ENCODE results near the gene TVP23C.
"Not testable (repeated sequence)": the region's sequence is repeated elsewhere in the genome, so short reads cannot be mapped to it uniquely, and the experiment has no call there.

The TVP23C gene

DNA sequence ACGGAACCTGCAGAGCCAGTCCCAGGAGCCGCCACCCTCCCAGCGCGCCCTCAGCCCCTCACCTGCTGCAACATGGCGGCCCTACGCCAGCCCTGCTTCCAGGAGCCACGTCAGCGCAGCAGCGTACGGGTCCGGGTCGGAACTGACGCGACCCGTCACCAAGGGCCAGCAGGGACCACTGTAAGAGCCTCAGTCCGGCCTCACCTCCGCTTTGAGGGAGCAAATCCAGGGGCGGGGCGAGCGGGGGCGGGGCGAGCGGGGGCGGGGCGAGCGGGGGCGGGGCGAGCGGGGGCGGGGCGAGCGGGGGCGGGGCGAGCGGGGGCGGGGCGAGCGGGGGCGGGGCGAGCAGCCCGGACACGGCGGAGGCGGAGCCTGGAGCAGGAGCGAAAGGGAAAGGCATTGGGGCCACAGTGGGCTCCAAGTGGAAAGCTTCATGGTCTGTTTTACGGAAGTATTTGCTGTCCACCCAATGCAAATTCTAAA is at the start of gene TVP23C:
Gene TVP23C, minus strand, starts transcription at position 109 of the 483 bp plus-strand sequence. Its CDS starts 35 bp downstream, at position 74.
- peak; percentile 80 for DNase-seq

DNA sequence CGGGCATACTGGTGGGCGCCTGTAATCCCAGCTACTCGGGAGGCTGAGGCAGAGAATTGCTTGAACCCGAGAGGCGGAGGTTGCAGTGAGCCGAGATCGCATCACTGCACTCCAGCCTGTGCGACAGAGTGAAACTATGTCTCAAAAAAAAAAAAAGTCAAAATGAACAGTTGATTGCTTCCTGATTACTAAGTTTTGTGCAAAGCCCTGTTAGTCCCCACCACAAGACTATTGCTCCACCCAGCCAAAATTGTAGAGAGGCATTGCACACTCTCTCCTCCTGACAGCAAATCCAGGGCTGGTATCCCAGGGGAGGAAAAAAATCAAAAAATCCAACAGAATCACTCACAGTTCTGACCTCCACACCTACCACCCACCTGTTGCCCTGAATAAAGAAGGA is 29.7 kb upstream of the TVP23C start:
- not testable (repeated sequence) for DNase-seq

DNA sequence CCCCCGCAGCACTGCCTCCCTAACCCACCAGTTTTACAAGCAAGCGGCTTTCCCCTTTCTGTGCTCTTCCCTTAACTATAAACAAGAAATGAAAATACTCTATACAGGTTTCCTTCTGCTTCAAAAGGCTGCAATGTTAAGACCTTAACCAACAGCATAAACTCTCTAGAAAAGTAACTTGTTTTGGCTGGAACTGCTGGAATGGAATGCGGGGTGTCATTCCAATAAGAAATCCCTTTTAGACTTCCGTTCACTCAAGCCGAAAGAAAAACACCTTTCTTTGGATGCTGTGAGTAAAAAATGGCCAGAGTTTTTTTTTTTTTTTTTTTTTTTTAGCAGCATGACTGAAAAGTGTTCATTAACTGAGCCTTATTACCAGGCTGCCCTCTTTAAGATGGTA is 28.7 kb upstream of the TVP23C start:
- not testable (repeated sequence) for DNase-seq

DNA sequence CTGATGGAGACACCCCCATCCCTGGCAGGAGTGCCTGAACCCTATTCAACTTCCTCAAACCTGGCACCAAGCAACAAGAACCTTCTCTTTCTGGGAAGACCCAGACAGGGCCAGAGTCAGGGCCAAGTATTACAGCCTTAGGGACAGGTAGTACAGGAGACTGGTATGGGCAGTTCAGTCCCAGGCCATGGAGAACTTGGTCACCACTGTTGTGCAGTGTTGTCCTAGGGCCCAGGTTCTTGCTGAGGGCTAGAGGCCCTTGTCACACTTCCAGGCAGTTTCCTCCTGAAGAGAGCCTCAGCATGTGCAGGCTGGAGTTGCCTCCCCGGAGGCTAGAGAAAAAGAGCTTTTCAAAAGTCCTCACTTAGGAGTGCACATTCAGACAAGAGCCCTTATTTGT is 27.6 kb upstream of the TVP23C start:
- not testable (repeated sequence) for DNase-seq

DNA sequence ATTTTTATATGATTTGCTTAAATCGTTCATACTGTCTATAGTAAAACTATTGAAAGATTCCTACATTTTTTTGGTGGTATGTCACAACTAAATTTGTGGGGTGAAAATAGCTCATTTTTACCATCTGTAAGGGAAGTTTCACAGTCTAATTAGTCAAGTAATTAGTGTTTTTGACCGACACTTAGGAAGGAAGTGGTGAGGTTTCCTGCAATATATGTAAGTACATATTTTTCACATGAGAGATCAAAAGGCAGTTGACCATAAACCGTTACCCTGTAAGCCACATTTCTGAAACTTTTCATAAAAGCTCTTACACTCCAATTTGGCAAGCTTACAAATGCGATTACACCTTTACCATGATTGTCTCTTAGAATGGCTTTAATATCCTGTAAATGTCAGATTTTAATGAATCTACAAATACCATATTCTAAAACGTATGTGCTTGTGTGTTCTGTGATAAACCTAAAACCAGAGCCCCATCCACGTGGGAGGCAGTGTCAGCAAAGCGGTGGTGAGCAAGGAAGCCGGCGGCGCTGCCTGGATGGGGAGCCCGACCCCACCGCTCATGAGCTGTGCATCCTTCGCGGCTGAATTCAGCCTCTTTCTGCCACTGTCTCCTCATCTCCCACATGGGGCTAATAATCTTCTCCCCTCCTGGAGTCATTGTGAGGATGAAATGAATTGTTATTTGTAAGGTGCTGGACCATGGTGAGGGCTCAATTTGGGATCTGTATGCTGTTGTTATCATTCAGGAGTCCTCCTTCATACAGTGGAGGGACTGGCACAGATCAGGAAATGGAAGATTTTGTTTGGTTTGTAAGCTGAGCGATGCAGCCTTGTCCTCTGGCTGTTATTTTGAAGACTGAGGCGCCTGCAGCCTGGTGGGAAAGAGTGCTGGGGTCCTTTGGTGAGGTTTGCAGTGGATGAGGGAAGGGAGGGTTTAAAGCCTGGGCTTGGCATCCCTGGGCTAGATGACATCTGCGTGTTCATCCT is 26.6 kb upstream of the TVP23C start:
- DNase-seq: peak; percentile 1 to 22

DNA sequence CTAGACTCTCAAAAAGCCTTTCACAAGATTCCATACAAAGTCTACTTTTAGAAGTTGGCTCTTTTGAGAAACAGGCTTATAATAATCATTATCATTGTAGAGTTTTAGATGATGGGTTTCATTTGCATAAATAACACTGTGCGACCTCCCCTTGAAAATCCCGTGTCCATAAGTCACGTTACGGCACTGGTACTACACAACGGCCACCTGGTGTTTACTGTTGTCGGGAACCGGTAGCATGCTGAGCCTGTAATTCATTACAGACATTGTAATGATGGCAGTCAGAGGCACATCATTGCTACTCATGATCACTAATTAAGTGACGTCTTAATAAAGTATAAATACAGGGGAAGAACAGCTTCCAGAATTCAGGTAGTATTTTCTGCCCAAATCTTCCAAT is 24.7 kb upstream of the TVP23C start:
- DNase-seq: not testable (repeated sequence)

DNA sequence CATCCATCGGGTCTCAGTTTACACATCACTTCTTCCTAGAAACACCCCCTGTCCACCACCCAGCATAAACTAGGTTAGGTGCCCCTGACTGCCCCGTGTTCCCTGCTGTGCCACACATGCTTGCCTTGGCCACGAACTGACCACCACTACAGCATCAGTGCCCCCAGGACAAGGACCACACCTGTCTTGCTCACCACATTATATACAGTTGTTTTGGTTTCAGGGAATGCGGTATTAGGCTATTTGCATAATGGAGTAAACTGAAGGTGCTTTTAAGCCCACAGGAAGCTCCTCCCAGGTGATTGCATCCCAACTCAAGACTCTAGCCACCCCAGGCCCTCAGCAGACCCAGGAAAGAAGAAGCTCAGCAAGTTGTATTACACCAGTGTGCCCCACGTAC is 20.0 kb upstream of the TVP23C start:
- not testable (repeated sequence) for DNase-seq

DNA sequence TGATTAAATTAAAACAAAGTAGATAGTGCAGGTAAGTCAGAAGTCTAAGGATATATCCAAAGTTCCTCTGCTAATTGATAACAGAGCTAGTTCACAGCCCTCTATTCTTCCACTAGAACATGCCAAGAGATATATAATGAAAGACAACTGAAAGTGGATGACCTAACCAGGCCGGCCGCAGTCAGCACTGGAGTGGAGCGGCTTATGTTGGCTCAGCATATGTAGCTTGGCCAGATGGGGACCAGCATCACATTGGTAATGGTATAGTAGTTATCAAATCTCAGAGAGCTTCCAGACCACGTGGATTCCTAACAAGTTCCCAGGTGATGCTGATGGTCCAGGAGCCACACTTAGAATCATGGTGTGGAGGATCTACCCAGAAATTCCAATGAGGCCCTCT is 18.2 kb upstream of the TVP23C start:
- not testable (repeated sequence) for DNase-seq

DNA sequence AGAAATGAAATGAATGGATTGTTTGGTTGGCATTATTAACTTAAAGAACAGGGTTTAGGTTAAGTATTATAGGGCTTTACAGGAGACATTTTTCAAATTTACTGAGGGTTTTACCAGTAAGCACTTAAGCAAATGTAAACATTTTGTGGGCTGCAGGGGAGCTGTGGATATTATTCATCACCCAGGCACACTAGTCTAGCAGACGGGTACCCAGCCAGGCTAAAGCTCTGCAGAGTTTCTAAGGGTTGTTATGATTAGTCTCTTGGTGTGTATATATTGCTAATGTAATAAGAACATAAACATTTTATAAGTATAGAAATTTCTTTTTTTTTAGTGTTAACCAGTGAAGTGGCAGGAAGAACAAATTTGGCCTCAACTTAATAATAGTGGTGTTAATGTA is 13.6 kb upstream of the TVP23C start:
- DNase-seq: not testable (repeated sequence)

DNA sequence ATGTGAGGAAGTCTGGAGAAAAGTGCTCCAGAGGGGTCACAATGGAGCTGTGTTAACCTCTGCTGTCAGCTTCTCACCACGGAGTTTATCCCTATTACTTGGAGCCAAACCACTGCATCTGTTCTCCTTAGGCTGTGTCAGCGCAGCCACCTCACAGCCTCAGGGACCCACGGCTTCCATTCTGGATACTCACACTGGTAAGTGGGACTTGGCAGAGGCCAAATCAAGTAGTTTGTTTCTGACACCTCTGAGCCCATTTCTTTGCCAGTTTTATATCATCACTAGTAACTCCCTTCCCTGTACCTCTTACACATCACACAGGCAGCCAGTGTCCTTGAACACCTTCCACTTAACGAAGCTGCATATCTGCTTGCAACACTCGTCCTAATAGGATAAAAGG is 11.4 kb upstream of the TVP23C start:
- DNase-seq: not testable (repeated sequence)

DNA sequence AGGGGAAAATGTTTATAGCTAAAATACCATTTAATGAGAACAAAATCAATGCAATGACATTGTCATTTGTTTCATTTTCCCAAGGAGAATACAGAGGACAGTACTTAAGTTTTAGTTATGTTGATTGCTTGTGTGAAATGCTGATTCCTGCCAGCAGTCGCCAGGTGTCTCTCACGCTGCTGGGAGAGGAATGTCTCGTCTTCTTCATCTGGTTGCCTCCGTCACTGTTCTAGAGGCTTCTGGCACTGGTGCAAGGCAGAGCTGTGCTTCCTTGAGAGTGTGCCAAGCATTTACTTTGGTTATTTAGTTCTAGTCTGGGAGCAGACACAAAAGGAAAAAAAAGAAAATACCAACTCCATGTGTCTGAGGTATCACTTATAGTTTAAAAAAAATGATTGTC is 10.6 kb upstream of the TVP23C start:
- not testable (repeated sequence) for DNase-seq

DNA sequence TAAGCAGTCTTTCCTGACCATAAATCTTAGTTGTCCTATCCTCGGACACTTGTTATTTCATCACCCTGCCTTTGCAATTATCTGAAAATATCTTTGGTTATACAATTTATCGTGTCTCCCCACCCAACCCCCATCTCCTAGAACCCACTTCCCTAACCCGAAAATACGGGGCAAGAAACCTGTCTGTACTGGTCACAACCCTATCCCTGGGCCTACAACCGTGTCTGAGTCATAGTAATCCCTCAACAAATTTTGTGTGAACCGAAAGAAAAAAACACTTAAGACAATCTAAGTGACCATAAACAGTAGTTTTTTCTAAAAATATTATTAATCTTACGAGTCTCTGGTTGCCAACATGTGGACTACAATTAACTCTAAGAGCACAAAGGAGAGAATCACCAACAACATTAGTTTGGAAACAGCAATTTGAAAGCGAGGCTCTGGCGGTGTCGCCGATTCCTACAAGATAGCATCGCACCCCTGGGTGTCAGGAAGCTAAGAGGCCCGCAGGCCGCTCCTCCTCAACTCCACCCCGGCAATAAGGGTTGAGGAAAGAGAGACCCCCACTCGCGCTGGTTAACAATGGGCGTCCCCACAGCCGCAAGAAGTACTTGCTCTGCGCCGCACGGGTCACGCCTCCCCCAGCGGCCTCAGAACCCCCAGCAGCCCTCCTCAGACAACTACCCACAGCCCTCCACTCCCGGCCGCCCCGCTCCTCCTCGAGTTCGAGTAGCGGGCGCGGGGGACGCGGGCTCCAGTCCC is 489 bp downstream of the TVP23C start:
- DNase-seq: peak in 1 of 2 donors; percentile 4

DNA sequence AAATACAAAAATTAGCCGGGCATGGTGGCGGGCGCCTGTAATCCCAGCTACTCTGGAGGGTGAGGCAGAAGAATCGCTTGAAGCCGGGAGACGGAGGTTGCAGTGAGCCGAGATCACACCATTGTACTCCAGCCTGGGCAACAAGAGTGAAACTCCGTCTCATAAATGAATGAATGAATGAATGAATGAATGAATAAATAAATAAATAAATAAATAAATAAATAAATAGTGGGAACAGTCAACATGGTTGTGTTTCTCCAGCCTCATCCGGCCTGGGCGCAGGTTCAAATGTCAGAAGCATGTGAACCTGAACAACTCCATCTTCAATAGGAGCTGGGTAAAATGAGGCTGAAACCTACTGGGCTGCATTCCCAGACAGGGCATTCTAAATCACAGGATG is 1.8 kb downstream of the TVP23C start:
- DNase-seq: not testable (repeated sequence)

DNA sequence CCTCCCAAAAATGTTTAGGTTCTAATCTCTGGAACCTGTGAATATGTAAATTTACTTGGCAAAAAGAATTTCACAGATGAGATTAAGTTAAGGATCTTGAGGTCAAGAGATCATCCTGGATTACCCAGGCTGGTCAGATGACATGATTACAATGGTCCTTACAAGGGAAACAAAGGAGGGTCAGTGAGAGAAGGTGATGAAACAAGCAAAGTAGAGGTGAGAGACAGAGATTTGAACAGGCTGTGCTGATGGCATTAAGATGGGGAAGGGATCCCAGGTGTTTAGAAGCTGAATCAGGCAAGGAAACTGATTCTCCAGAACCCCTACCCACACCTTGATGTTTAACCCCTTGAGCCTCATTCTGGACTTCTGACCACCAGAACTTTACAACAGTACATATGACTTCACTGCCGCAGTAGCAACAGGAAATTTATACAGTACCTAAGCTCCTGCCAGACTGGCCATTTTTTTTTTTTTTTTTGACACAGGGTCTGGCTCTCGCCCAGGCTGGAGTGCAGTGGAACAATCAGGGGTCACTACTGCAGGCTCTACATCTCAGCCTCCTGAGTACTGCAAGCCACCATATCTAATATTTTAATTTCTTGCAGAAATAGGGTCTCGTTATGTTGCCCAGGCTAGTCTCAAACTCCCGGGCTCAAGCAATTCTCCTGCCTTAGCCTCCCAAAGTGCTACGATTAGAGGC is 4.7 kb downstream of the TVP23C start:
- DNase-seq: not testable (repeated sequence)

DNA sequence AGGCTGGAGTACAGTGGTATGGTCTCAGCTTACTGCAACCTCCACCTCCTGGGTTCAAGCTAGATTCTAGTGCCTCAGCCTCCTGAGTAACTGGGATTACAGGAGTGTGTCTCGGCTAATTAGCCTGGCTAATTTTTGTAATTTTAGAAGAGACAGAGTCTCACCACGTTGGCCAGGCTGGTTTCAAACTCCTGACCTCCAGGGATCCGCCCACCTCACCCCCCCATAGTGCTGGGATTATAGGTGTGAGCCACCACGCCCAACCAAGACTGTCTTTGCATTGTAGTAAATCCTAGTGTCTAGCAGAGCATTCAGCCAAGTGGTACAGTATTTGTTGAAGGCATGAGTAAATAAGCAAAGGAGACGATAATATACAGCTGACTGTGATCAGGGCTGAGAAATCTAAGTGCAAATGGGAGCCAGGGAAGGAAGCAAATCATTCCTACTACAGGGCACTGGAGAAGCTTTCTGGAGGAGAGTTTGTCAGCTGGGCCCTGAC is 5.9 kb downstream of the TVP23C start:
- DNase-seq: not testable (repeated sequence)

DNA sequence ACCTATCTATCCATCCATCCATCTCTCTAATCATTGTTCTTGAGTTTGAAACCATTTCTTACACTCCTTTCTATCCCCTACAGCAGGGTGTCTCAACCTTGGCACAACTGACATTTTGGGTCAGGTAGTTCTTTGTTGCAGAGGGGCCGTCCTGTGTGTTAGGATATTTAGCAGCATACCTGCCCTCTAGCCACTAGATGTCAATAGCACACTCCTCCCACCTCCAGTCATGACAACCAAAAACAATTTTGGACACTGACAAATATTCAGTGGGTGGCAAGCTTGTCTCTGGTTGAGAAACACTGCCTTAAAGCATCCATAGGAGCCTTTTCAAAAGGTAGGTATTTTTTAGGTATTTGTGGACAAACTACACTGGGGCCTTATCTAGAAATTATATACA is 10.4 kb downstream of the TVP23C start:
- DNase-seq: peak in 1 of 2 donors; percentile 0

DNA sequence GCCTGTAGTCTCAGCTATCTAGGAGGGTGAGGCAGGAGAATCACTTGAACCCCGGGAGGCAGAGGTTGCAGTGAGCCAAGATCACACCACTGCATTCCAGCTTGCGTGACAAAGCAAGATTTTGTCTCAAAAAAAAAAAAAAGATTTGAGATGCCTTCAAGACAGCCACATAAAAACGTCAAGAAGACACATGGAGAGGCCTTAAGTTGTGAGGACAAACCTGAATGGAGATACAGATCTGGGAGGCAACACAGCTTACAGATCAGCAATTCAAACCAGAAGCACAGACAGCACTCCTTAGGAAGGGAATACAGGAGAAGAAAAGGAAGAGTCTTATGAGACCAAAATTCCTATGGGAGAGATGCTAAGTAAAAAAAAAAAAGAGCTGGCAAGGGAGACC is 13.7 kb downstream of the TVP23C start:
- DNase-seq: not testable (repeated sequence)

DNA sequence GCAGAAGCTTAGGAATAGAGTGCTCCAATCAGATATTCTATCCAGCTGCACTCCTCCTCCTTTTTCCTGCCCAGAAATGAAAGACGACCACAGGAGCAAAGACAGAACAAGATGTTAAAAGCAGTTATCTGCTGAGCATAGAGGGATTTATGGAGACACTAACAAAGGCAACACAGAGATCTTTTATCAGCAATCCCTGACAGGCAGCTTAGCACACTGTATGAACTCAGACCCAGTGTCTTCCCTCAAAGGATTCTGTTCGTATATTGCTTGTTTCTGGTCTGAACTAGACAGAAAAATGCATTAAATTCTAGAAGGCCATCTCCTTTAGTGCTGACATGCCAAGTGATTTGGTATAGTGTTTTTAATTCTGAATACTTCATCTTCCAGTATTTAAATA is 16.7 kb downstream of the TVP23C start:
- not testable (repeated sequence) for DNase-seq

DNA sequence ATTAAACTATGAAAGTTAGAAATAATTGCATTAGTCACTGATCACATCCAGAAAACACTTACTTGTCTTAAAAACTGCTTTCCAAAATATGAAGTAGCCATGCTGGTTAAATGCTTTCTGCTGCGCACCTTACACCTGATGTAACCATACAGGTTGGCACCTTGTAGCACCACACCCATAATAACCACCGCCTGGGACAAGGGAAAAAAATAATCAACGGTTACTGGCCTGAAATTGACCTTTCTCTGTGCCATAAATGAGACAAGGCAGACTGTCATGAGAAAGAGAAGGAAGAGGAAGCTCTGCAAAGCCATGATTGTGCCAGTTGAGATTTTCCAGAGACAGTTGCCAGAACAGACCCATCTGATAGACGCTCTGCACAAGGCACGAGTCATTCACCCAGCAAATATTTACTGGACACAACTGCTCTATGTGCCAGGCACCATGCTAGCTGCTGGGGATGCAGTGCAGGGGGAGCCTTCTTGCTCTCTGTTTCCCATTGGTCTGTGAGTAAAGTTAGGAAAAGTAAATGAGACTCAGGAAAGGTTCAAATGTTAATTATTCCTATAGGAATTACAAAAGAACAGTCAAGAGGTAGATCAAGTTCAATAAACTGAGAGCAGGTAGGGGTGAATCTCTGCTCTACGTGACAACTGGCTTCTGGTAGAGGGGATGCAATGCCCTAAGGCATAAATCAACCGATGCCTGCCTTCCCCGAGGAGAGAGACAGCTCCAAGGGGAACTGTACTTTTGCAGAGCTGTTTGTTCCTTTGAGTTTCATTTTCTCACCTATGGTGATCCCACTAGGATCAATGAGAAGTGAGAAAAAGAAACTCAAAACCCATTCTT is 22.7 kb downstream of the TVP23C start:
- DNase-seq: not testable (repeated sequence)

DNA sequence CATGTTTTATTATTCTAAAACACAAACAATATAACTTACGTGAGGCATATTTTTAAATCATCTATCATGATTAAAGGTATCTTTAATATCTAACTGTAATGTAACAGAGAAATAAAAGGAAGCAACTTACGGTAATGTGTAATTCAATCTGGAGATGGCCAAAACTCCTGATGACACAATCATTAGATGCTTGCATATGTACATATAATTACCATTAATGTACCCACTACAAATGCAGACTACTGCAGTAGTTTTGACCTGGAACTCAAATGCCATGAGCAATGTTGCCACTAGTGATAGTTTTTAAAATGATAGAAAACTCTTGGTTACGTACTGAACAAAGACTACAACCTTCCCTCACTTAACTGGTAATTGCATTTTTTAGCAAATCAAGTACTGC is 30.2 kb downstream of the TVP23C start:
- DNase-seq: not testable (repeated sequence)

Data from CD4-positive, alpha-beta T cell treated with Interleukin-1 beta for 1 hour (primary cell).